ENCODE results near the gene ACTG2. TPM values are rescaled to one million over a fixed set of nuclear protein-coding genes. Genes with fewer than 3 reads are reported as not detected.

ACTG2 gene
- total and polyA plus RNA-seq, 2 experiments from 2014 or later: 20.3 to 41.1 TPM

DNA sequence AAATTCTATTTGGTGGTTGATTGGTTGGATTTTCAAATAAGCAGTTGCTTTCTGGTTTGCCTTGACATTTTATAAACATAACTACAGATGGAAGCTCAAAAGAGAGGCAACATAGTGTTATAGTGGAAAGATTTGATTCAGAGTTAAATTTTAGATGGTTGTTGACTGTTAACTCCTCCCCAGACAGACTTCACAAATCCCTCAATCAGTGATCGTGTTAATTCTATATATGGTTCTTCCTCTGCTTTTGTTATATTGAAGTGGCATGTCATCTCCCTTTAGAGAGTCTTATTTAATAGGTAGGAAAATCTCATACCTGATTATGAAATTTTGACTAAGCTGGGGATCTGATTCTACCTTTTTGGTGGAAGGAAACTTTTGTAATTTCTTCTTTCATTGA is 53.4 kb downstream of the ACTG2 start:
- H3K9me2 ChIP-seq (replicated peaks; ENCODE audit: insufficient read depth): no peaks in the 10 kb centered on the region
- no peak overlapping the region for H2AFZ ChIP-seq
- H3K27me3 ChIP-seq: no peaks in the 10 kb centered on the region
- H3K4me1 ChIP-seq (ENCODE audit: insufficient read depth): no peaks in the 10 kb centered on the region
- TF ChIP-seq CTCF (IDR thresholded peaks at IDR 0.05; ENCODE audit: poor library complexity) (no peak), EZH2phosphoT487 (IDR thresholded peaks at IDR 0.05; ENCODE audit: low read depth, severe bottlenecking, unreplicated experiment) (no peak), EZH2 (IDR thresholded peaks at IDR 0.05; ENCODE audit: borderline replicate concordance) (no peak)
- peaks cover 54% of the 10 kb centered on the region for H3K79me2 ChIP-seq
- no peaks in the 10 kb centered on the region for H3K36me3 ChIP-seq (replicated peaks; ENCODE audit: insufficient read depth, low read depth)
- WGBS (ENCODE audit: low lambda C conversion rate, missing lambda C conversion rate): 93% methylated on average over 1 of the region's 1 CpG
- no peak overlapping the region for H3K4me2 ChIP-seq
- H3K4me3 ChIP-seq: no peak overlapping the region
- no peak overlapping the region for H3K27ac ChIP-seq
- H4K20me1 ChIP-seq (ENCODE audit: insufficient read depth, poor library complexity, severe bottlenecking): peaks cover 29% of the 10 kb centered on the region
- no peaks in the 10 kb centered on the region for H3K9me3 ChIP-seq (ENCODE audit: low read depth)
- no peak for DNase-seq (ENCODE audit: low spot score)

DNA sequence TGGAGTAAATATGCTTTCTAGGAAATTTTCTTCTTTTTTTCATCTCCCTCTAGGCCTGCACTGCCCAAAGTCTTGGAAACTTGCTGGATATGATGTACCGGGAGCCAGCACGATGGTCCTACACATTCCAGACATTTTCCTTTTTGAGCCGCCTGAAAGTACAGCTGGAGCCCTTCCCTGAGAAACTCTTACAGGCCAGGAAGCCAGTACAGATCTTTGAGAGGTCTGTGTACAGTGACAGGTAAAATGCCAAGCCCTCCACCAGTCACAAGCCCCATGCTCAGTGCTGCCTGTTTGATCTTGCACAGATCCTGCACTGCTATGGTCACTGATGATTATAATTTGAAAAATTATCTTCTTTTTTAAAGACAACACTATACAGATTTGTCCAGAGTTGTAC is 53.9 kb downstream of the ACTG2 start:
- TF ChIP-seq EZH2phosphoT487 (IDR thresholded peaks at IDR 0.05; ENCODE audit: low read depth, severe bottlenecking, unreplicated experiment) (no peak), EZH2 (IDR thresholded peaks at IDR 0.05; ENCODE audit: borderline replicate concordance) (no peak), CTCF (IDR thresholded peaks at IDR 0.05; ENCODE audit: poor library complexity) (no peak)
- WGBS (ENCODE audit: low lambda C conversion rate, missing lambda C conversion rate): 79% methylated on average over 3 of the region's 3 CpGs
- H4K20me1 ChIP-seq (ENCODE audit: insufficient read depth, poor library complexity, severe bottlenecking): peaks cover 26% of the 10 kb centered on the region
- no peaks in the 10 kb centered on the region for H3K4me1 ChIP-seq (ENCODE audit: insufficient read depth)
- no peak overlapping the region for H2AFZ ChIP-seq
- no peaks in the 10 kb centered on the region for H3K27me3 ChIP-seq
- no peaks in the 10 kb centered on the region for H3K9me2 ChIP-seq (replicated peaks; ENCODE audit: insufficient read depth)
- H3K4me3 ChIP-seq: no peak overlapping the region
- H3K4me2 ChIP-seq: no peak overlapping the region
- H3K36me3 ChIP-seq (replicated peaks; ENCODE audit: insufficient read depth, low read depth): no peaks in the 10 kb centered on the region
- no peaks in the 10 kb centered on the region for H3K9me3 ChIP-seq (ENCODE audit: low read depth)
- no peak for DNase-seq (ENCODE audit: low spot score)
- peaks cover 50% of the 10 kb centered on the region for H3K79me2 ChIP-seq
- no peak overlapping the region for H3K27ac ChIP-seq

DNA sequence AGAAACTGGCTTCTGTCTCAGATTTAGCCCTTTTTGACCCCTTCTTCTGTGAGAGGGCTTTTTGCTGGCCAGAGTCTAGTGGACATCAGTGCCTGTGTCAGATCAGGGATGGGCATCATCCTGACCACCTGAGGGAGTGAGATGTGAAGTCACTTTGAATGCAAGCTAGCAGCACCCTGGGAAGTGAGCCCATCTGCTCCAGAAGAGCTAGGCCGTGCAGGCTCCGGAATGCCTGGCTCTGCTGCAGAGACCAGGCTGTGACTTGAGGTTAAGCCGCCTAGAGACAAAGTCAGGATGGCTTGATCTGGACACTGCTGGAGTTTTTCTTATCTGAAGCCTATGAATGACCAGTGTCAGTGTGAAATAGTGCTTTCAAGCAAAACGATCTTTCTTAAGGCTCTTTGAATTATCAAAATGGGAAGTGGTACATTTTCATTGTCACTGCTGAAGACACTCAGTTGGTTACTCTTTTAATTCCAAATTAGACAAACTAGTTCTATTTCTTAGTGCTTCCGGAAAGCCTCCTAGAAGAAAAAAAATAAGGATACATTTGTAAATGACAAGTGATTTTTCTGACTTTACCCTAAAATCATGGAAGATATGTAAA is 54.7 kb downstream of the ACTG2 start:
- Histone ChIP-seq H4K20me1 (ENCODE audit: insufficient read depth, poor library complexity, severe bottlenecking) (peaks cover 25% of the 10 kb centered on the region), H3K4me3 (no peak overlapping the region), H3K9me3 (ENCODE audit: low read depth) (no peaks in the 10 kb centered on the region), H3K79me2 (peaks cover 41% of the 10 kb centered on the region), H2AFZ (no peak overlapping the region), H3K4me1 (ENCODE audit: insufficient read depth) (no peaks in the 10 kb centered on the region), H3K27ac (no peak overlapping the region), H3K36me3 (replicated peaks; ENCODE audit: insufficient read depth, low read depth) (no peaks in the 10 kb centered on the region), H3K4me2 (no peak overlapping the region), H3K9me2 (replicated peaks; ENCODE audit: insufficient read depth) (no peaks in the 10 kb centered on the region), H3K27me3 (no peaks in the 10 kb centered on the region)
- TF ChIP-seq CTCF (IDR thresholded peaks at IDR 0.05; ENCODE audit: poor library complexity) (no peak), EZH2phosphoT487 (IDR thresholded peaks at IDR 0.05; ENCODE audit: low read depth, severe bottlenecking, unreplicated experiment) (no peak), EZH2 (IDR thresholded peaks at IDR 0.05; ENCODE audit: borderline replicate concordance) (no peak)
- no peak for DNase-seq (ENCODE audit: low spot score)
- 92% methylated on average over 5 of the region's 5 CpGs for WGBS (ENCODE audit: low lambda C conversion rate, missing lambda C conversion rate)

Data from hepatocyte (in vitro differentiated cells).